ENCODE results near the gene PTS. TPM values are rescaled to one million over a fixed set of nuclear protein-coding genes. Genes with fewer than 3 reads are reported as not detected.

Gene PTS
- total RNA-seq, 1 donor from 2014 or later, result 60.7 TPM

DNA sequence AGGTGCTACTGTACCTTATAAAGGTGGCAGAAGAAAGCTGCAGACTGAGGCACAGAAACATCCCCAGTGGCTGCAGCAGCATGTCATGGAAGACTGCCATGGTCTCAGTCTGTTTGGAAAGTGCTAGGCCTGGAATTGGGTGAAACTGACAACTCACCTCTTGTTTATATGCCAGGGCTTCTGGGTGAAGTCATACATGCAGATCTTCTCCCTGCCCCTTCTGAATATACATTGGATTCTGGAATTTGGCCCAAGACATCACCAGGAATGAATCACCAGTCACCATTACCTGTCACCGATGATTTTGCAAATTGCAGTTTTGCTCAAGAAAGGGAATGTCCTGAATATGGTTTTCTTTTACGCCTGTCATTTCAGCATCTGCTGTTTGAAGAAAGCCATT, 34.3 kb downstream of the PTS start, which contains the start of gene PLET1:
TSS of gene PLET1 (minus strand) at position 371 of the 400 bp plus-strand sequence. CDS start at position 100, 271 bp downstream.
- no peak for DNase-seq (ENCODE audit: low spot score)

DNA sequence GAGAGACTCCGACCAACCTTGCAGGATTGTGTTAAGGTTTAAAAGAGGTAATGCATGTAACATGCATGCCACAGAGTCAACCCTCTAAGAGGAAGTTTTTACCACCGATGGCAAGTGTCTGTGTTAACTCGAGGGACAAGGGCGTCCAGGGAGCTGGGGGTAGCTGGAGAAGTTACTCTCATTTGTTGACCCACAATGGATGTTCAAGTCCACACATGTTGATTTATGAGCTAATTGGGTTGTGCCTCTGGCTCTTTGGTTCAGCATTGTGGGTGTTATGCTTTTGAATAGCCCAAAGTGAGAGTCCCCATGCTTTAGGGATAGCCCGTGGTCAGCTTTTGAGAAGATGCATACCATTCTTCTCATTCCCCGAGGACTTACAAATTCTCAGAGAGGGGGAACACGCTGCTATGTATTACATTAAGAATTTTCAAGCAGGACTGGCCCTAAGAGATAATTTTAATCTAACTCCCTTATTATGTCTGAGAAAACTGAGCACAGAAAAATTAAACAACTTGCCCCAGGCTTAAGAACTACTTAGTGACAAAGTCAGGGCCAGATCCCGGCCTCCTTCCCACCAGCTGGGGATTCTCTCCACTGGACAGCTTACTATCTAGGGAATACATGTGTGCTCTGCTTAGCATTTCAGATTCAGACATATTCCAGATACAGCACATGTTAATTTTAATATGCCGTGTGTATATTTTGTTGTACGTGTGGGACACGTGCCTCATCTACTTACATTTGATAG, 39.6 kb downstream of the PTS start:
- peak; percentile 86 for DNase-seq (ENCODE audit: low spot score)

DNA sequence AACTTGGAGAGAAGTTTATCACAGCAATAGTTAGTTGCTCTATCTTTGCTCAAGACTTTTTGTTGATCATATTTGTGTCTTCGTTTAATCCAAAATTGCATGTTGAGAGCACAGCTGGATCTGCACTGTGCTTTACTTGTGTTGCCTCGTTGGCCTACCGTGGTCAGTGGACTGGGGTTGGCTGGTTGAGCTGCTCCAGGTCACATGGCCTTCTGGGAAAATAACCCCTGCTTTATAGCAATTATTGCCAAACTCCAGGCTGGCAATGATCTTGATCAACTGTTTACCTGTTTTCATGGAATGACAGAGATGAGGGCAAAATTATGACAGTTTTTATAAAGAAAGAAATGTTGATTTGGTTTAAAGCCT, 40.2 kb downstream of the PTS start:
- no peak for DNase-seq (ENCODE audit: low spot score)

DNA sequence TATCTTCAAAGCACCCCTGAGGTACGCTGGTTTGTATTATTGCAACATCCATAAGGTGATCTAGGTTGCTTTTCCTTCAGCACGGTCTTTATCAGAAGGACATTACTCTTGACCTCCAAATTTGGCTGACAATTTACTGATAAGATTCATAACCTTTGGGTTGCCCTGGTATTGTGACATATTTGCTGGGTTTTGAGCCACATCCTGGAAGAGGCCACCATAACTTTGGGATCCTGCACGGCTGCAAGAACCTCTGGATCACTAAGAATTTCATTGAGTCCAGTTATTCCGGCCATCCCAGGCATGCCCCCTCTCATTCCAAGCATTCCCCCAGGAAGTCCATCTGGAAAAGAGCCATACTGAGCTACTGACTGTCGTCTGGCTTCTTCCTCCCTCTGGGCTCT, 41.0 kb downstream of the PTS start:
- no peak for DNase-seq (ENCODE audit: low spot score)

DNA sequence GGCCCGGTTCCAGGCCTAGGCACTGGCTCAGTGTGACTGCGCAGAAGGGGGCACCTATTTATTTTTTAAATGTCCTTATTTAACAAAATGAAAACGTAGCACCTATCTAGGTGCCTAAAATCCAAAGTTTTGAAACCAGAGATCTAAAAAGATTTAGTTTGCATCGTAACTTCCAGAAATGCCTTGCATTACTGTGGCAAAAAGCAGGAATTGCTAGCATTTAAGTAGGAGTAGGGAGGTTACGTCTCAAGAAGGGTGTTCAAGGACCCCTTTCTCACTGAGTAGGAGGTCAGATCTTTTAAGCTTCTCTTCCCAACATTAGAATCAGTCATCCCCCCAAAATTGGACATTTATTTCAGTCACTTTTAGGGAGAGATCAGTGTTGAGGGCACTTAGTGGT, 42.2 kb downstream of the PTS start:
- DNase-seq (ENCODE audit: low spot score), result no peak

DNA sequence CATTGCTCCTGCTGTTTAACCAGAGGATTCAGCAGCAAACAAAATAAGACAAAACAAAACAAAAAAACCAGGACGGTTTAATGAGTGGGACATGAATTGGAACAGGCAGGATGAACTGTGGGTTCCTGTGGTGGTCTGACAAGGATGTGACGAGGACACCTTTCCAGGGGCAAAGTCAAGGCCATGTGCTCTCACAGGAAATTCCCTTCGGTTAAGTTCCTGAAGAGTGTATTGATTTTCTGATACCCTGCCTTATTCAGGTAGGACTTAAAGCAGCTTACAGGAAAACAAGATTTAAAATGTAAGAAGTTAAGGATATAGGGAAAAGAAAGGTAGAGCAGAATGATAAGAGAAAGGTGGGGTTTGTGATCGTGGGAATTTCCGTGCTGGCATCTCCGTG, 42.9 kb downstream of the PTS start:
- DNase-seq (ENCODE audit: low spot score), result no peak

DNA sequence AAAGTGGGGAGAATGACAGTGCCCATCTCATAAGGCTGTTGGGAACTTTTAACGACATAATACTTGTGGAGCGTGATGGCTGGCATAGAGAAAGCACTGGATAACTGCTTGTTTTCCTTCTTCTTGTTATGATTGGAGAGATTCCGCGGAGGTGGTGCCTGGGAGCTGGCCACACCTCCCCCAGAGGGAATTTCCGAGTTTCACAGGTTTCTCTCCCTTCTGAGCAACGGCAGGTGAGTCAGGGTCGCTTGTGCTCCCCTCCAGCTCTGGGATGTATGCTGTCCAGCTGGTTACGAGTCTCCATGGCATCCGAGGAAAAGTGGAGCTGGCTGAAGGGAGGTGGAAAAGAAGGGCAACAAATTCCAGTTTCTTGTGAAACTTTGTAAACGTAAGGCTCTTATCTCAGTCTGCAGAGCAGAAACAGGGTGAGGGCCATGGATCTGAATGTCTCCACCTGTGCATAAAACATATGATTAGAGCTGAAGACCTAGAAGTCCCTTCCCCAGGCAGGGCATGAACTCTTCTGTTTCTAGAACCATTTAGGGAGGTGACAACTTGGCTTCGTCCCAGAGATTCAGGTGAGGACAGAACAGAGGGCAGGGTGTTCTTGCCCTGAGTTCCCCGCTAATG, 44.4 kb downstream of the PTS start:
- no peak for DNase-seq (ENCODE audit: low spot score)

DNA sequence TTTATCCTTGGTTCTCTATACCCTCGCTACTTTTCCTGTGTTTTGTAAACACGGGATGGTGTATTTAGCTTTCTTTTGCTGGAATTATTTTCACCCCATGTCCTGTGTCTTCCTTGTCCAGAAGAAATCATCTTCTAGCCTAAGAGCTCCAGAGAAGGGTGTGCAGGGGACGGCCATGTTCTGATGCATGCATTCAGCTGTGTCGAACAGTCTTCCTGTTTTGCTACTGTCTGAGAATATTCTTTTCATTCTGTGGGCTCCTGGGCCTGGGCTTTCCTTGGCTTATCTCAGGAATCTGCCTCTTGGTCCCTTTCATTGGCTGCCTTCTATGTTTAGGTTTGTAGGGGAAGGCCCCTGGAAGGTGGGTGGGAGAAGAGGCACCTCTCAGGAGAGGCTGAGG, 45.0 kb downstream of the PTS start:
- no peak for DNase-seq (ENCODE audit: low spot score)

DNA sequence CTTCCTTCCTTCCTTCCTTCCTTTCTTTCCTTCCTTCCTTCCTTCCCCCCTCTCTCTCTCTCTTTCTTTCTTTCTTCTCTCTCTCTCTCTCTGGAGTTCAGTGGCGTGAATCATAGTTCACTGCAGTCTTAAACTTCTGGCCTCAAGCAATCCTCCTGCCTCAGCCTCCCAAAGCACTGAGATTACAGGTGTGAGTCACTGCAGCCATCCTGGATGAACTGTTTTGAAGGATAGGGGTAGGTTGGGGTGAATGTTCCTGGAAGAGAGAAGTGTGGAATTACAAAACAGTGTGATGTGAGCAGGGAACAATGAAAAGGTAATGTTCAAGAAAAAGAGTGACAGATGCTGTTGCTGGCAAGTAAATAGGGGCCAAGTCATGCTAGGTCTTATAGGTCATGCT, 46.8 kb downstream of the PTS start:
- no peak for DNase-seq (ENCODE audit: low spot score)

DNA sequence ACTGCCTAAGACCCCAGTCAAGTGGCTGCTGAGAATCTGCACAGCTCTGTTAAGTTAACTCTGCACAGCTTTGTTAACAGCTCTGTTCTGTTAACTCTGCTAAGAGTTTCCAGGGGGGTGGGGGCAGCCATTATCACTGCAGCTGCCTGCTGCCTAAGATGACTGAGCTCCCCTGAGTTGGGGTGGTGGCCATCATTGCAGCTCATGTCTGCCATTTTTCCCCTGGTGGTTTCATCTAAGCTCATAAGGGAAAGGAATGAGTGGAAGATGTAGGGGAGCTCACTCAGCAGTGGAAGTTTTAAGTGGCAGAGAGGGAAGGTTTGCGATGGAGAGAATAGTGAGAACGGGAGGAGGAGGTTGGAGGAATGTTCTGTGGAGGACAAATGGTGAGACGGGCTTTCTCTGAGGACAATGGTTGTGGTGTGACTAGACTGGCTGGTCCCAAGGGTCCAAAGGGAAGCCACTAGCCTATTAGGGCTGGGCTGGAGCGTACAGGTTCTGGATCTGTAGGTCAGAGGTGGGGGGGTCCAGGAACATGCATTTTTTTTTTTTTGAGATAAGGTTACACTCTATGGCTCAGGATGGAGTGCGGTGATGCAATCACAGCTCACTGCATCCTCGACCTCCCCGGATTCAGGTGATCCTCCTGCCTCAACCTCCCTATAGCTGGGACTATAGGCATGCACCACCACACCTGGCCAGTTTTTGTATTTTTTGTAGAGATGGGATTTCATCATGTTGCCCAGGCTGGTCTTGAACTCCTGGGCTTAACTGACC, 48.0 kb downstream of the PTS start:
- DNase-seq (ENCODE audit: low spot score), result no peak

DNA sequence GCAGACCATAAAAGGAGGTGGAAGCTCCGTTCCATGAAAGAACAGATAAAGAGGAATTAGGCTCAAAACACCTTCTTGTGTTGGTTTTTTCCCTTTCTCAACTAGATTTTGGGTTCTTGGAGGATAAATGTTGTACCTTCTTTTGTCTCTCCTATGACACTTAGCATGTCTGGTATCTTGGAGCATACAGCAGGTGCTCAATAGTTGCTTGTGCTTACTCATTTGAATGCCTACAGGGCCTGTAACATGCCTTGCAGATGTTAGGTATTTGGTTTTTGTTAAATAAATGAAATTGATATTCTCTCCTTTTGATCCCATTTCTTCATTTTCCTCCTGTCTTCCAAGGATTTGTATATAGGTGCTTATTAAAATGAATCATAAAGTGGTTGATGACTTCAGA, 50.8 kb downstream of the PTS start:
- no peak for DNase-seq (ENCODE audit: low spot score)

DNA sequence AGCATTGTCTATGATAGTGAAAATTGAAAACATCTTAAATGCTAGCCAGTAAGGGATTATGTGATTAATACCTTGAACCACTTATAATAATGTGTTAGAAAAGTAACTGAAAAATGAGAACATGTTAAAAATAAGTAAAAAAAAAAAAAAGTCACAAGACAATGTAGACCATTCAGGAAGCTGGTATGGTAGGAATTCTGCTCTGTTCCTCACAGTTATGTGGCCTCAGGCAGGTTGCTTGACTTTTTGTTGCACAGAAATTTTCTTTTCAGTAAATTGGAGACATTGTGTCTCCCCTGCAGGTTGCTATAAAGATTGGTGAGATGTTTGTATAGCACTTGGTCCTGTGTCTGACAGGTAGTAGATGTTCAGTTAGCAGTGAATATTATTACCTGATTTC, 51.7 kb downstream of the PTS start:
- DNase-seq (ENCODE audit: low spot score), result no peak

DNA sequence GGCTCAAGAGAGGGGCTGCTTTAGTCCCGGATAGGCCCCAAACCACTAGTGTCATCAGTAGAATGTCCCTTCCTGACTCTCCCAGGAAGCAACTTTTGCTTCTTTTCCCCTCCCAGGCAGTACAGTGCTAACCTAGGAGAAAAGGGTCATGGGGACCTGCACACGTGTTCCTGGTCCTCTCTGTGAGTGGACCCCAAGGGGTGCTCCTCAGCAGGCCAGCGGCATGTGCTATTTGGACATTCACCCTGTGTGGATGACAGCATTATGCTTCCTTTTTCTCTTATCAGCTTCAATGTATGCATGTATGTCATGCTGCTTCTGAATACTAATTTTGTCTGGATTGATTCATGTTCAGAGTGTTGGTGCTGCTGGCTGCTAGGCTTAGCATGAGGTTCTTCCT, 52.6 kb downstream of the PTS start:
- DNase-seq (ENCODE audit: low spot score), result no peak

DNA sequence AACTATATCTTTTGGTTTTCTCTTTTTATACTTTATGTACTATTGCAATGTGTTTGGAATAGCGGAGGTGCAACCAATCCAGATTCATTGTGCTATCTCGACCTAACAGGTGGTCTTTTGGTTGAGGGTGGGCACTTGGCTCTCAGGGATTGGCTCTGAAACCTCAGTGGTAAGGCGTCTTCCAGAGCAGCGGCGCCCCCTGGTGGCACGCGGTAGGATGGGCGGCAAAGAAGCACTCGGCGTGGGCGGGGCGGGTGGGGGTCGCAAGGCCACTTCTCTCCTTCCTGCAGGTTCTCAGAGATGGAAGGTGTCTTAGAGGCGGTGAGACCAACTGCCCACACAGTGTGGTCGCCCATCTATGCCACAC, 53.7 kb downstream of the PTS start:
- peak; percentile 64 for DNase-seq (ENCODE audit: low spot score)

DNA sequence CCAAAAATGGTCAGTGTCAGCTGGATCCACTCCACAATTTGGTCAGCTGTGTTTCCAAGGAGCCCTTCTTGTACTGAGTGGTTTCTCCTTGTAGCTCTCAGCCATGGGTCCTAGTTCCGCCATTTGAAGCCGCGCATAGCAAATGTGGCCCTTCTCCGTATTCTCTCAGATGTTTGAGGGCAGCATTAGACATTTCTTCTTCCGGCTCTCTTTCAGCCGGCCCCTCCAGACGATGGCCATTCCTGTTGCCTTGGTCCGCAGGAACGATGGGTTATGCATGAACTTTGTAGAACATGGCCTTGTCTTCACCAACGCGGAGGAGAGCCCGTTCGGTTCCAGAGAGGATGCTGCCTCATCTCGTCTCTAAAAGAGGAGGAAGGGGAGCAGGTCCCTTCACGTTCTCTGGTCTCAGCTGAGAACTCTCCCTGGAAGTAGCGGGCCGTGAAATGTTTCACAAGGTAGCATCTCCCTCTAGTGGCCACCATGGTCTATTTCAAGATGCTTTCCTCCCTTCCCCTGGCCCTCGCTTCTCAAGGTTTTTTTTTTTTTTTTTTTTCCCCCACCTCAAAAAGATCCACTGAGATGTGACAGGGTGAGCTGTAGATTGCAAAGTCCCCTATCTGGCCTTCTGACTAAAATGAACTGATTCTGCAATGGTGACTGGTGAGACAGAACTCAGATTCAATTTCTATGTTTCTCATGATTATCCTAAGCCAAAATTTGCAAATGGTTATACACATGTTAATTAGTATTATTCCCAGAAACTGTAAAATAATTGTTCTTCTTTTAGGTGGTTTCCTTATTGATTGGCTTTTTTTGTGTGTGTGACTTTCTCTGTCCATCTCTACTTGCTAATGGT, 54.3 kb downstream of the PTS start:
- DNase-seq (ENCODE audit: low spot score), result peak; percentile 90

DNA sequence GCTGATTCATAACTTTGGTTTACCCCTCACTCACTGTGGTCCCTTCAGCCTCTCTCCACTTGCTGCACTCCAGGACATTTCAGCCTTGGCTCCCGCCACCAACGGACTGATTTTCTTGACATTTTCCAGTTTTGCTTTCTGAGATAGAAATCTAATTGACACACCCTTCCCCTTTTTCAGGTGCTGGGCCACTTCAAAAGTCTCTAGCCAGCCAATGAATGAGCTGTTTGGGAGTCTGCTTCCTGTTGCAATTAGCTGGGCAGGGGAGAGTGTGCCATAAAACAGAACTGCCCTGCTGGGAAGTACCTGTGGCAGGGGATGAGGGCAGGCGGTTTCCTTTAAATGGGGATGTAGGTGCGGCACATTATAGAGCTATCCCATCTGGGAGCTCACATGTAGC, 55.5 kb downstream of the PTS start:
- no peak for DNase-seq (ENCODE audit: low spot score)

Other genes starting within 250 kb of the PTS start
- gene DLAT, start 201.0 kb upstream of the PTS start, total RNA-seq (ENCODE audit: insufficient read depth, low replicate concordance), result 16.6 TPM
- not detected for gene PIH1D2, start 152.4 kb upstream of the PTS start, total RNA-seq (ENCODE audit: insufficient read depth, low replicate concordance)
- 18.3 TPM for gene NKAPD1, start 152.1 kb upstream of the PTS start, total RNA-seq (ENCODE audit: insufficient read depth, low replicate concordance)
- gene TIMM8B, start 139.7 kb upstream of the PTS start, total RNA-seq (ENCODE audit: insufficient read depth, low replicate concordance), result 37.3 TPM
- gene SDHD, start 139.6 kb upstream of the PTS start, total RNA-seq (ENCODE audit: insufficient read depth, low replicate concordance), result 110 TPM
- 16.9 TPM for gene IL18, start 62.3 kb upstream of the PTS start, total RNA-seq (ENCODE audit: insufficient read depth, low replicate concordance)
- 3.1 TPM for gene TEX12, start 59.1 kb upstream of the PTS start, total RNA-seq (ENCODE audit: insufficient read depth, low replicate concordance)
- 22.1 TPM for gene BCO2, start 50.9 kb upstream of the PTS start, total RNA-seq (ENCODE audit: insufficient read depth, low replicate concordance)
- gene PLET1, start 34.4 kb downstream of the PTS start, total RNA-seq (ENCODE audit: insufficient read depth, low replicate concordance), result not detected